GDM1 (cell line): ENCODE results near the gene LRRC45.

Experiments used
- DNase-seq: peaks from one replicate; lab custom pipeline; 2025; lab: John Stamatoyannopoulos, UW

The LRRC45 gene

GRCh38 chr17:82019690-82020571 lies 3.2 kb upstream of the LRRC45 start:
- DNase-seq, result peak; percentile 45

GRCh38 chr17:82020572-82021106 lies 2.5 kb upstream of the LRRC45 start:
- DNase-seq, result no peak

- DNase-seq, result peak; percentile 33
These were observed 1.8 kb upstream of the LRRC45 start for GRCh38 chr17:82021107-82021899.

- DNase-seq, result no peak
These were observed 1.2 kb upstream of the LRRC45 start for GRCh38 chr17:82021900-82022309.

- DNase-seq, result no peak
These were observed 660 bp upstream of the LRRC45 start, which contains the start of gene CENPX for GRCh38 chr17:82022310-82022980. Gene CENPX (minus strand): TSS chr17:82022878. CDS start chr17:82022861, 17 bp downstream.

- peak; percentile 14 for DNase-seq
These were observed 539 bp downstream of the LRRC45 start for GRCh38 chr17:82023447-82024241.

- no peak for DNase-seq
These were observed 1.8 kb downstream of the LRRC45 start for GRCh38 chr17:82024859-82025258.

- DNase-seq, result no peak
These were observed 2.4 kb downstream of the LRRC45 start for GRCh38 chr17:82025401-82026107.

GRCh38 chr17:82028246-82028645 lies 5.1 kb downstream of the LRRC45 start:
- no peak for DNase-seq

- DNase-seq, result no peak
These were observed 5.9 kb downstream of the LRRC45 start for GRCh38 chr17:82028966-82029365.

- DNase-seq, result no peak
These were observed 6.3 kb downstream of the LRRC45 start for GRCh38 chr17:82029391-82029790.

- DNase-seq, result no peak
These were observed 6.9 kb downstream of the LRRC45 start for GRCh38 chr17:82029990-82030469.

GRCh38 chr17:82030470-82031302 lies 7.6 kb downstream of the LRRC45 start:
- peak; percentile 82 for DNase-seq

- peak; percentile 9 for DNase-seq
These were observed 8.3 kb downstream of the LRRC45 start, which contains the start of gene RAC3 for GRCh38 chr17:82031303-82031884. Gene RAC3 (plus strand): TSS chr17:82031678. CDS start chr17:82031762, 84 bp downstream.

GRCh38 chr17:82031885-82032627 lies 9.0 kb downstream of the LRRC45 start:
- peak; percentile 8 for DNase-seq

GRCh38 chr17:82033359-82034085 lies 10.4 kb downstream of the LRRC45 start:
- DNase-seq, result no peak

- DNase-seq, result no peak
These were observed 11.4 kb downstream of the LRRC45 start for GRCh38 chr17:82034371-82035011.
